GM19395 (cell line): Measurements from ENCODE around the gene AKR1C3.
"Not testable (repeated sequence)": the region's sequence is repeated elsewhere in the genome, so short reads cannot be mapped to it uniquely, and the experiment has no call there.

Experiments
- ATAC-seq: cut with Tn5 transposase; IDR thresholded peaks from one replicate; pipeline ENCODE4 v1.9.1; 2021; ENCODE audit warnings: mild to moderate bottlenecking, moderate library complexity; ENCODE audit not compliant: unreplicated experiment

The AKR1C3 gene

GRCh38 chr10:5094265-5095205, at the start of gene AKR1C3:
Gene AKR1C3, plus strand, starts transcription at chr10:5094414. Its CDS starts 31 bp downstream, at chr10:5094445.
- ATAC-seq, result no peak

- ATAC-seq, result no peak
These were observed 49.1 kb upstream of the AKR1C3 start for GRCh38 chr10:5045095-5045494.

- no peak for ATAC-seq
These were observed 47.8 kb upstream of the AKR1C3 start for GRCh38 chr10:5046410-5046809.

- not testable (repeated sequence) for ATAC-seq
These were observed 47.2 kb upstream of the AKR1C3 start for GRCh38 chr10:5047055-5047454.

GRCh38 chr10:5047912-5048628, 46.1 kb upstream of the AKR1C3 start:
- no peak for ATAC-seq

GRCh38 chr10:5052951-5053500, 41.2 kb upstream of the AKR1C3 start:
- not testable (repeated sequence) for ATAC-seq

- ATAC-seq, result not testable (repeated sequence)
These were observed 39.4 kb upstream of the AKR1C3 start for GRCh38 chr10:5054831-5055230.

GRCh38 chr10:5059267-5059666, 34.9 kb upstream of the AKR1C3 start:
- not testable (repeated sequence) for ATAC-seq

GRCh38 chr10:5060791-5061190, 33.4 kb upstream of the AKR1C3 start:
- not testable (repeated sequence) for ATAC-seq

GRCh38 chr10:5064656-5065055, 29.6 kb upstream of the AKR1C3 start:
- no peak for ATAC-seq

- no peak for ATAC-seq
These were observed 25.8 kb upstream of the AKR1C3 start for GRCh38 chr10:5068274-5068984.

GRCh38 chr10:5070648-5071410, 23.4 kb upstream of the AKR1C3 start:
- no peak for ATAC-seq

GRCh38 chr10:5071411-5072198, 22.6 kb upstream of the AKR1C3 start:
- ATAC-seq, result no peak

- no peak for ATAC-seq
These were observed 20.6 kb upstream of the AKR1C3 start for GRCh38 chr10:5073659-5074058.

- no peak for ATAC-seq
These were observed 17.6 kb upstream of the AKR1C3 start for GRCh38 chr10:5076615-5077014.

GRCh38 chr10:5078547-5079180, 15.6 kb upstream of the AKR1C3 start:
- no peak for ATAC-seq

GRCh38 chr10:5079306-5079830, 14.8 kb upstream of the AKR1C3 start:
- no peak for ATAC-seq

- no peak for ATAC-seq
These were observed 14.4 kb upstream of the AKR1C3 start for GRCh38 chr10:5079836-5080235.

GRCh38 chr10:5081091-5081490, 13.1 kb upstream of the AKR1C3 start:
- no peak for ATAC-seq
